HG03442 (cell line): ENCODE data around the gene NAALADL2.

Experiments
- ATAC-seq: cut with Tn5 transposase; IDR thresholded peaks from one replicate; pipeline ENCODE4 v1.9.1; 2021; ENCODE audit warnings: mild to moderate bottlenecking, moderate library complexity; ENCODE audit not compliant: unreplicated experiment

The NAALADL2 gene

DNA sequence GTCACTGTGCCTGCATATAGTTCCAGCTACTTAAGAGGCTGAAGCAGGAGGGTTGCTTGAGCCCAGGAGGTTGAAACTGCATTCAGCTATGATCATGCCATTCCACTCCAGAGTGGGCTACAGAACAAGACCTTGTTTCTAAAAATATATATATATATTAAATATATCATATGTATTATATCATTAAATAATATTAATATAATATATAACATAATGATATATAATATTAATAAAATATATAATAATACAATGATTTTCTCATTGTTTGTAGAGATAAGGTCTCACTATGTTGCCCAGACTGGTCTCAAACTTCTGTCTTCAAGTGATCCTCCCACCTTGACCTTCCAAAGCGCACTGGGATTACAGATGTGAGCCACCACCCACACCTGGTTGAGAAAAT, 101.8 kb downstream of the NAALADL2 start:
- no peak for ATAC-seq

GRCh38 chr3:174973465-174973864, 114.3 kb downstream of the NAALADL2 start:
- no peak for ATAC-seq

DNA sequence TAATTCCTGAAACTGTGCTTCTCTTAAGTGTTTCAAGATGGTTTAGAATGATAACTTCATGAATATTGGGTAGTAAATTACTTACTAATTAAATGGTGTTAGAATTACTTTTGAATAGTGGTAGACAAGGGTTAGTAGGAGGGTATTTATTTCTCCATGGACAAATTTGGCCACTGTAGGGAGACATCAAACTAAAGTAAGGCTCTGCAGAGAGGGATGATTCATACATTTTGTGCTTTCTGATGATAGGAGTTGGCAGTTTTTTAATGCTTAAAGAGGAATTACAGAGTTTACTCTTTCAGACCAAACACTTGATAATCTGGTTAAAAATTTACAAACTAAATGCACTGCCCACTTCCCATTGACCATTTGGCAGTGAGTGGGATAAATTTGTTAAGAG, 127.6 kb downstream of the NAALADL2 start:
- no peak for ATAC-seq

- ATAC-seq = no peak
Measured at GRCh38 chr3:175001091-175001490, 142.0 kb downstream of the NAALADL2 start.

DNA sequence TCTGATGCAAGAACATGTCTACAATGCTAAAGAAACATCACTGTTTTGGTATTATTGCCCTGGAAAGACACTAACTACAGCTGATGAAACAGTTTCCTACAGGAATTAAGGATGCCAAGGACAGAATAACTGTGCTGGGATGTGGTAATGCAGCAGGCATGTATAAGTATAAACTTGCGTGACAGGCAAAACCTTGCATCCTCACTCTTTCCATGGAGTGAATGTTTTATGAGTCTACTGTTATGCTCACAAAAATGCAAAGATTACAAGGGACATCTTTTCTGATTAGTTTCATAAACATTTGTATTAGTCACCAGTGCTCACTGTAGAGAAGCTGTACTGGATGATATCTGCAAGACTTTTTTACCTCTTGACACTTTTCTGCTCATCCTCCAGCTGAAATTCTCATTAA, 143.6 kb downstream of the NAALADL2 start:
- no peak for ATAC-seq

- no peak for ATAC-seq
Measured at GRCh38 chr3:175003590-175003989, 144.5 kb downstream of the NAALADL2 start.

DNA sequence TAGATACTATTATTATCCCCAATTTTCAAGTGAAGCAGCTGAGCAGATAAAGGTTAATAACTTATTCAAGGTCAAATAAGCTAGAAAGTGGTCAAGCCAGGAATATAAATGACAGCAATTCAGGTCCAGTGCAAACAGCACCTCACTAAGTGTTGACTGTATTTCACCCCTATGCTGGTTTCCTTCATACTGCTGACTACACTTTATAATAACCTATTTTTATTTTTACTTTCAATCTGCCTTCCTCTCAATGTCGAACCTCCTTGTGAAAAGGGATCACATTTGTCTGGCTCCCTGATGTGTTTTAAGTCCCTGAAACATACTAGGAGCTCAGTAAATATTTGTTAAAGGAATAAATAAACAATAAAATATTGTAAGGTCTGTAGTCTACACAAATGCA, 146.1 kb downstream of the NAALADL2 start:
- no peak for ATAC-seq

GRCh38 chr3:175005881-175006280, 146.7 kb downstream of the NAALADL2 start:
- no peak for ATAC-seq

- ATAC-seq = no peak
Measured at GRCh38 chr3:175007306-175007705, 148.2 kb downstream of the NAALADL2 start.

GRCh38 chr3:175009295-175009694, 150.2 kb downstream of the NAALADL2 start:
- no peak for ATAC-seq

GRCh38 chr3:175015056-175015635, 156.0 kb downstream of the NAALADL2 start:
- no peak for ATAC-seq

DNA sequence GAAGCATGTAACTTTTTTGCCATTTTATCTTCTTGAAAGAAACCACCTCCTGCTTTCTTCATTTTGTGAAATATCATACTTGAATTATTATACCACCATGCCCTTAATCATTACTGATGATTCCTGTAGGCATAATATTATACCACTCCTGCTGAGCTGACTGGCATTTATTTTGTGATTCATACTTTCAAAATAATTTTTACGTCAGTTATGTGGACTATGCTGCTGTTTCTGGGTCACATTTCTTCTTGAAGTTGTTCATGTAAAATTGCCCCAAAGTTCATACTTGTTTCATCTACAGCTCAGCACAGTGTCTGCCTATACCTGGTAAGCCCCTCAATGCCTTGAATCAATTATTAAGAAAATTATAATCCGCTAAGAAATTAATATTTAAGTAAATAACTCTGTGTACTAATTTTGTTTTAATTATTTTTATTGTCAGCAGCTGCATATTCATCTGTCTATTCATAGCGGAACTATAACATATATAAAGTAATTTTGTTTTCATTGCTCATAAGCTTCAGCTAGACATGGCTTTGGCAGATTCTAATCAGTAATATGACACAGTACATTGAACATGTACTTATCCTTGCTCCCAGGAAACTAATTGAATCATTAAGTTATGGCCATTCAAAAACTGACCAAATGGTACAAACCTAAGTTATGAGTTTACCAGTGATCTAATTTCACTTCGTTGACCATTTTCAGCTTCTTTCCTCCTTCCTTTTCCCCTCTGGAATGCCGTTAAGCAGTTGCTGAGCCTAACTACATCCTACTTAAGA, 160.0 kb downstream of the NAALADL2 start:
- no peak for ATAC-seq

DNA sequence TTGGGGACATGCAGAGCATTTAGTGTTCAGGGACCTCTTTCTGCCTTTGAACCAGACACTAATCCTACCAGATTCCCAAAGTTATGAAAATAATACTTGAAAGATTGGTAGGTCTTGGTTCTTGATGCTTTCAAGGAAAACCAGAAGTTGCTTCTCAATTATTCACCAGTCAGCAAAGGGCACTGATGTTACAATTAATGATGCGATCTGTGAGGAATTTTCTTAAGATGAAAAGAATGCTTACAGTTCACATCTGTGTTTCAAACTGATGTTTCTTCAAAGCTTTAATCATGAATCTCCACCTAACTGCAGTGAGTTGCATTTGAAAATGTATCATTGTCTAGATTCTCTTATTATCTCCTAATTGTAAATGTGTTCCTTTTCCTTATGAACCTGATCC, 161.0 kb downstream of the NAALADL2 start:
- no peak for ATAC-seq

GRCh38 chr3:175029828-175030227, 170.7 kb downstream of the NAALADL2 start:
- no peak for ATAC-seq

GRCh38 chr3:175039875-175040274, 180.7 kb downstream of the NAALADL2 start:
- ATAC-seq = no peak

- ATAC-seq = no peak
Measured at GRCh38 chr3:175041369-175041768, 182.2 kb downstream of the NAALADL2 start.

DNA sequence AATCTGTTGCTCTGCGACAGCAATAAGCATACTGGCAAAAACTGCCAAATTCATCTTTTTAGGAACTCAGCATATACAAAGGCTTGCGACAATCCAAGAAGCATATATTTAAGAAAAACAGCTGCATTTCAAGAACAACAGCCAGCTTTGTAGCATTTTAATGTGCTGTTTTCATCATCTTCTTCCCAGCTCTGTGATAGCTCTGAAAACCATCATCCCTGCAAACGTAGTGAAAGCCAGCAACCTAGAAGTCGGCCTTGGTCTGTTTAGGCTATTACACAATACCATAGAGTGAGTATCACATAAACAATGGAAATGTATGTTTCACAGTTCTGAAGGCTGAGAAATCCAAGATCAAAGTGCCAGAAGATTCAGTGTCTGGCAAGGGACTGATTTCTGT, 187.5 kb downstream of the NAALADL2 start:
- no peak for ATAC-seq

- no peak for ATAC-seq
Measured at GRCh38 chr3:175047786-175048185, 188.7 kb downstream of the NAALADL2 start.

- no peak for ATAC-seq
Measured at GRCh38 chr3:175057401-175057800, 198.3 kb downstream of the NAALADL2 start.

DNA sequence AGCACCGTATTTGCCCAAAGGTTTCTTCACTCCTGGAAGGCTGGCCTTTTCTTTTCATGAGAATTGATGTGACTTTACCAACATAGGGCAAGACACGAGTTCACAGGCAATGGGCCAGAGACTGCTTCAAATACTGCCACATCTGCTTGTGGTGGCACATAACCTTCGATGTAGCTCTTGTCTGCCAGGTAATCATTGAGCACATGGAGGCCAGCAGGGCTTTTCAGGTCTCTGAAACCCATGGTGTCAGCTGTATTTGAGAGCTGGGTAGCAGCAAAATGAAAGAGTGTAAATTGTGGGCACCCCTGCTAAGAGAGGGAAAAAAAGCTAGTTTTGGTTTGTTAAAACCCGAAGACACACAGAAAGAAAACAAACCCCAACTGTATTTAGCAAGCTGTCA, 200.7 kb downstream of the NAALADL2 start:
- no peak for ATAC-seq

- no peak for ATAC-seq
Measured at GRCh38 chr3:175065497-175065896, 206.4 kb downstream of the NAALADL2 start.

DNA sequence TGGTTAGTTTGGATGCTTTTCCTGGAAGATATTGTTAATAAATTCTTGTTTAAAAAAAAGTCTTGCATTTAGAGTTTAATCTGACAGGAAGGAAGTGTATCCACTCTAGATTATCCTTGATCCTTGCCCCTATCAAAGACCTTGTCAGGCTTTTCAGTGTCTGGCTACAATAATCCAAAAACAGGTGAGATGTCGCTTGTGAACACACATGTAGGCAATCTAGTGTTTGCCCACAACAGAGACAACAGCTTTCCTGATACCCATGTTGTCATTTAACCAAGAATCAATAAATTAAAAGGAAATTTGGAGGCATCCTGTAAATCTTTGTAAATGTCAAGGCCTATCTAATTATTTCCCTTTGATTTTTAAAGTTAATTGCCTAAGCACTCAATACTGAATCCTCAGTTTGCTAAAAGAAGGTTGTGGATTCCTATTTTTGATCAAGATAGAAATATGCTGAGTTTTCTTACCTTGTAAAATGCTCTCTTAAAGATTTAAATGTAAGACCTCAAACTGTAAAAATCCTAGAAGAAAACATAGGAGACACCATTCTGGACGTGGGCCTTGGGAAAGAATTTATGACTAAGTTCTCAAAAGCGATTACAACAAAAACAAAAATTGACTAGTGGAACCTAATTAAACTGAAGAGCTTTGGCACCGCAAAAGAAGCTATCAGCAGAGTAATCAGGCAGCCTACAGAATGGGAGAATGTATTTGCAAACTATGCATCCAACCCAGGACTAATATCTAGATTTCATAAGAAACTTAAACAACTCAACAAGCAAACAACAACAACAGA, 207.7 kb downstream of the NAALADL2 start:
- no peak for ATAC-seq
